Keratinocyte (primary cell): ENCODE measurements around the gene LRRC27. TPM values are rescaled to one million over a fixed set of nuclear protein-coding genes. Genes with fewer than 3 reads are reported as not detected.

ENCODE experiments used
- DNase-seq: peaks from one replicate; pipeline ENCODE4 v3.0.0-alpha.2; 2011; ENCODE audit warnings: low read depth, missing footprints, low spot score
- FAIRE-seq: peaks from 2 replicates; lab custom pipeline; 2011; peaks lifted over from hg19 to GRCh38; lab: Jason Lieb, UNC
- H2AFZ ChIP-seq: 2 replicates; pipeline ENCODE4 v1.6.0; 2012; ENCODE audit warnings: low read length, control low read depth, inconsistent platforms; ENCODE audit not compliant: control insufficient read depth
- H3K27ac ChIP-seq: 2 replicates; pipeline ENCODE4 v1.5.1; 2011; ENCODE audit warnings: low read length; ENCODE audit not compliant: control insufficient read depth, insufficient read depth
- H3K27me3 ChIP-seq: 3 replicates; pipeline ENCODE4 v1.6.0; 2011; ENCODE audit warnings: low read length; ENCODE audit not compliant: control insufficient read depth, insufficient read depth; ENCODE audit errors: extremely low read depth
- H3K36me3 ChIP-seq, 2 experiments: 2 replicates in 1 of 2; 3 replicates in 1 of 2; pipeline ENCODE4 v1.5.1; 2011; ENCODE audit warnings: low read length in 2 of 2, mild to moderate bottlenecking in 1 of 2; ENCODE audit not compliant: control insufficient read depth in 2 of 2, insufficient read depth in 2 of 2; ENCODE audit errors: extremely low read depth in 1 of 2
- H3K4me1 ChIP-seq: 3 replicates; pipeline ENCODE4 v1.5.1; 2011; ENCODE audit warnings: low read length; ENCODE audit not compliant: control insufficient read depth, insufficient read depth; ENCODE audit errors: extremely low read depth
- H3K4me2 ChIP-seq: 3 replicates; pipeline ENCODE4 v1.6.0; 2011; ENCODE audit warnings: low read depth, low read length; ENCODE audit not compliant: control insufficient read depth, insufficient read depth; ENCODE audit errors: extremely low read depth
- H3K4me3 ChIP-seq, 3 experiments: fragments of 200-600 bp in 1 of 3; sonication (generic) in 1 of 3; 2 replicates in 2 of 3; 3 replicates in 1 of 3; pipeline ENCODE4 v1.5.1; 2011 to 2016; ENCODE audit warnings: low read length in 3 of 3, mild to moderate bottlenecking in 3 of 3, control low read depth in 2 of 3, inconsistent platforms in 1 of 3, low read depth in 1 of 3, mixed read lengths in 1 of 3, mixed run types in 1 of 3, moderate library complexity in 1 of 3; ENCODE audit not compliant: control insufficient read depth in 2 of 3, insufficient read depth in 2 of 3; ENCODE audit errors: extremely low read depth in 1 of 3
- H3K79me2 ChIP-seq: 2 replicates; pipeline ENCODE4 v1.6.0; 2012; ENCODE audit warnings: low read length; ENCODE audit not compliant: control insufficient read depth, insufficient read depth
- H3K9ac ChIP-seq: 3 replicates; pipeline ENCODE4 v1.6.0; 2011; ENCODE audit warnings: low read length; ENCODE audit not compliant: control insufficient read depth, insufficient read depth; ENCODE audit errors: extremely low read depth
- H3K9me1 ChIP-seq: 3 replicates; pipeline ENCODE4 v1.6.0; 2011; ENCODE audit warnings: low read length; ENCODE audit not compliant: control insufficient read depth, insufficient read depth; ENCODE audit errors: extremely low read depth
- H3K9me3 ChIP-seq: 2 replicates; pipeline ENCODE4 v1.5.1; 2012; ENCODE audit warnings: low read depth, low read length; ENCODE audit not compliant: control insufficient read depth
- H4K20me1 ChIP-seq: 3 replicates; pipeline ENCODE4 v1.6.0; 2011; ENCODE audit warnings: low read length; ENCODE audit not compliant: control insufficient read depth, insufficient read depth; ENCODE audit errors: extremely low read depth
- CTCF ChIP-seq, 3 experiments: IDR thresholded peaks in 1 of 3; conservative IDR thresholded peaks in 1 of 3; optimal IDR thresholded peaks in 1 of 3; 2 replicates in 2 of 3; 3 replicates in 1 of 3; pipeline versions ENCODE3 to v1.5.1; 2011; ENCODE audit warnings: low read length in 3 of 3, mild to moderate bottlenecking in 3 of 3, moderate library complexity in 2 of 3, control low read depth in 1 of 3, inconsistent platforms in 1 of 3; ENCODE audit not compliant: insufficient read depth in 2 of 3; ENCODE audit errors: extremely low read depth in 1 of 3
- EZH2 ChIP-seq: IDR thresholded peaks from one replicate; pipeline ENCODE4 v1.6.1; 2012; ENCODE audit warnings: inconsistent platforms, mild to moderate bottlenecking, low read length, moderate library complexity
- dilution Hi-C: fragments of 300-500 bp; cut with MboI; formaldehyde crosslinking; loops from one replicate; pipeline ENCODE4 v1.7.0; 2020; ENCODE audit warnings: low sequenced_read_pairs; ENCODE audit not compliant: extremely low pct_ligation_motif_present
- polyA plus RNA-seq, 5 experiments: library from polyadenylated mRNA; depleted of rRNA in 3 of 5; stranded (reverse) in 3 of 5; stranded (forward) in 1 of 5; unstranded in 1 of 5; fragments of >200 nt; gene quantifications; 1 replicate in 1 of 5; 2 replicates in 3 of 5; 3 replicates in 1 of 5; pipeline versions ENCODE4 v1.2.1 to v1.2.3, GENCODE V29; 2011 to 2012; ENCODE audit warnings: missing spikeins in 2 of 5, low read depth in 1 of 5, low replicate concordance in 1 of 5

The LRRC27 gene
- polyA plus RNA-seq, 1 donor (not counting 4 experiments of a cell fraction or from before 2014, with no cell fraction given): 3.0 TPM

DNA sequence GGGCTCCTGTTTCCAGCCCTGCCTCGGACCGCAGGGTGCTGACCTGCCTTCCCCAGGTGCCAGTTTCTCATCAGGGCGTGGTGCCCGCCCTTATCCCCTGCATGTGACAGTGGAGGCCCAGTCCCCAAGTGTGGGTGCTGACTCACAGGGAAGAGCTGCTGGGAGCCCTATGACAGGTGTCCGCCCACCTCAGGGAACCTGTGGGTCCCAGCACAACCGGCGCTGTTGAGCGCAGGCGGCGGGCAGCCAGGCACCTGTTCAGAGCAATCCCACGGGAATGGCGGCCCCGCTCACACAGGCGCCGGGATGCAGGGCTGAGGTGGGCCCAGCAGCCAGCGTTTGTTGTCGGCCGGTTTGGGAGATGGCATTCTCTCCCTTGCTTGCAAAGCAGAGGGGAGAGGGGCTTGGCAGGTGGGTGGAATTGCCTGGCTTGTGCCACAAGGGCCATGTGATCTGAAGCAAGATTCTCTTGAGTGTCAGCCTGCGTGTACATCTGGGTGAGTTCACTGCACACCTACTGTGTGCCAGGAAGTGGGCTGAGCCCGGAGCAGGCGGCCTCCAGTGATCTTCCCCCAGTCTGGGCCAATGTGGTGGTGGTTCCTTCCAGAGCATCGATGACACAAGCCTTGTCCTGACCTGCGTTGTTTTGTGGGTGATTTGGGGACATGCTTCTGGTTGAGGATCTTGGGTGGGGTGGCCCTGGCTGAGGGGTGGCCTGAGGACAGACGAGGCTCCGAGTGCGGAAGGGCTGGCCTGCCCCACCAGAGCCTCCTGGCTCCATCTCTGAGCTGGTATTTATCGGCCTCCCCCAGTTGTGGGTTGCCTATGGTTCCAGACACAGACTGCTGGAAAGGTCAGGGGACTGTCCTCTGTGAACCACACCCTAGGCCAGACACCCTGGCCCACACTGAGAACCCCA lies 67.4 kb downstream of the LRRC27 start:
- Histone ChIP-seq H3K27me3 (no peaks in the 10 kb centered on the region), H4K20me1 (peaks cover 3% of the 10 kb centered on the region), H3K36me3 (peaks cover 0 to 5% of the 10 kb centered on the region in 2 experiments), H3K9me3 (no peaks in the 10 kb centered on the region), H3K4me2 (no peak overlapping the region), H3K9me1 (no peaks in the 10 kb centered on the region), H2AFZ (no peak overlapping the region), H3K4me3 (no peak overlapping the region), H3K4me1 (peaks cover 19% of the 10 kb centered on the region), H3K9ac (no peak overlapping the region), H3K79me2 (peaks cover 40% of the 10 kb centered on the region), H3K27ac (no peak overlapping the region)
- dilution Hi-C loops: no loop called here
- no peak for FAIRE-seq
- TF ChIP-seq EZH2 (no peak), CTCF (optimal IDR thresholded peaks at IDR 0.05 in 1 of 3, IDR thresholded peaks at IDR 0.05 in 1 of 3, conservative IDR thresholded peaks at IDR 0.05 in 1 of 3; ENCODE audit: extremely low read depth in 1 of 3, insufficient read depth in 2 of 3, low read length in 3 of 3) (no peak)
- DNase-seq: no peak

DNA sequence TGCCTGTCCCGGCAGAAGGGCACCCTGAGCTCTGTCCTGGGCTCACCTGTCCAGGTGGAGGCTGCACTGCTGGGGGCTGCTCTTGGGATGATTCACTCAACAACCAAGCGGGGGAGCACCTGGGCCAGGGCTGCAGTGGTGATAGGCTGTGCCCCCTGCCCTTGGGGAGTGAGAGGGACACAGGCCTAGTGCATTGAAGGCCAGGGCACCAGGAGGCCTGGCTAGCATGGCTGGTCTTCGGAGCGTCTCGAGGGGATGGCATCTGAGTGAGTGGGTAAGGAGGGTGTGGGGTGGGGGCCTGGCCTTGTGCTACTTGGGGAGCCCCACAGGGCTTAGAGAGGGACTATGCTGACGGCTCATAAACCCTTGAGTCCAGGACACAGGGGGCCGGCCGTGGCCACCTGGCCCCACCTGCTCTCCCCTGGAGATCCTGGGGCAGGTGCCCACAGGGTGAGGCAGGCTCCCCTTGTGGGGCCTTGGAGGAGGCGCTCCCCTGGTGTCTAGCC lies 68.1 kb downstream of the LRRC27 start:
- Histone ChIP-seq H3K27ac (no peak overlapping the region), H3K36me3 (peaks cover 0 to 5% of the 10 kb centered on the region in 2 experiments), H3K9ac (no peak overlapping the region), H3K4me2 (no peak overlapping the region), H3K79me2 (peaks cover 41% of the 10 kb centered on the region), H3K4me3 (no peak overlapping the region), H2AFZ (no peak overlapping the region), H3K4me1 (peaks cover 19% of the 10 kb centered on the region), H3K9me3 (no peaks in the 10 kb centered on the region), H4K20me1 (peaks cover 3% of the 10 kb centered on the region), H3K27me3 (no peaks in the 10 kb centered on the region), H3K9me1 (no peaks in the 10 kb centered on the region)
- DNase-seq (no peak), FAIRE-seq (no peak)
- dilution Hi-C loops: no loop called here
- TF ChIP-seq EZH2 (no peak), CTCF (optimal IDR thresholded peaks at IDR 0.05 in 1 of 3, IDR thresholded peaks at IDR 0.05 in 1 of 3, conservative IDR thresholded peaks at IDR 0.05 in 1 of 3; ENCODE audit: extremely low read depth in 1 of 3, insufficient read depth in 2 of 3, low read length in 3 of 3) (peak in 1 of 3 experiments; percentile 12)
